Osteoblast (primary cell): ENCODE results near the gene WFDC2. TPM values are rescaled to one million over a fixed set of nuclear protein-coding genes. Genes with fewer than 3 reads are reported as not detected.

ENCODE experiments used
- DNase-seq: peaks from one replicate; pipeline ENCODE4 v3.0.0; 2011; ENCODE audit warnings: low spot score, mixed read lengths; ENCODE audit not compliant: insufficient read length; ENCODE audit errors: missing footprints
- H2AFZ ChIP-seq: 2 replicates; pipeline ENCODE4 v1.6.0; 2011; ENCODE audit warnings: mild to moderate bottlenecking, low read length
- H3K27ac ChIP-seq: 2 replicates; pipeline ENCODE4 v1.5.1; 2011; ENCODE audit warnings: mild to moderate bottlenecking, low read depth, low read length, moderate library complexity
- H3K27me3 ChIP-seq: 2 replicates; pipeline ENCODE4 v1.6.0; 2012; ENCODE audit warnings: mild to moderate bottlenecking, control low read depth, inconsistent platforms, low read length, moderate library complexity; ENCODE audit not compliant: insufficient read depth
- H3K36me3 ChIP-seq: 2 replicates; pipeline ENCODE4 v1.5.1; 2011; ENCODE audit warnings: mild to moderate bottlenecking, low read length, control low read depth, moderate library complexity; ENCODE audit not compliant: insufficient read depth
- H3K4me1 ChIP-seq: 2 replicates; pipeline ENCODE4 v1.5.1; 2011; ENCODE audit warnings: mild to moderate bottlenecking, low read length, control low read depth, moderate library complexity; ENCODE audit not compliant: insufficient read depth
- H3K4me2 ChIP-seq: 2 replicates; pipeline ENCODE4 v1.6.0; 2011; ENCODE audit warnings: mild to moderate bottlenecking, low read length; ENCODE audit not compliant: insufficient read depth
- H3K4me3 ChIP-seq: fragments of 200-600 bp; sonication (generic); 3 replicates; pipeline ENCODE4 v1.5.1; 2012; ENCODE audit warnings: mild to moderate bottlenecking, low read length, inconsistent platforms; ENCODE audit not compliant: insufficient read depth
- H3K79me2 ChIP-seq: 2 replicates; pipeline ENCODE4 v1.6.0; 2012; ENCODE audit warnings: mild to moderate bottlenecking, low read length, control low read depth, inconsistent platforms; ENCODE audit not compliant: insufficient read depth
- H3K9me3 ChIP-seq: 2 replicates; pipeline ENCODE4 v1.5.1; 2011; ENCODE audit warnings: low read depth, low read length, control low read depth
- H4K20me1 ChIP-seq: 2 replicates; pipeline ENCODE4 v1.6.0; 2012; ENCODE audit warnings: mild to moderate bottlenecking, low read length, control low read depth; ENCODE audit not compliant: insufficient read depth
- total RNA-seq: library from RNA; depleted of rRNA; stranded (reverse); fragments of >200 nt; gene quantifications from 2 replicates; pipeline ENCODE4 v1.2.3, GENCODE V29; 2012
- TF ChIP-seq, protein P1 (sequence below): IDR thresholded peaks from 2 replicates; pipeline ENCODE4 v1.5.1; 2011; ENCODE audit warnings: mild to moderate bottlenecking, low read depth, low read length, moderate library complexity; ENCODE audit errors: extremely low read depth

WFDC2 gene
- total RNA-seq, 1 donor = not detected

DNA sequence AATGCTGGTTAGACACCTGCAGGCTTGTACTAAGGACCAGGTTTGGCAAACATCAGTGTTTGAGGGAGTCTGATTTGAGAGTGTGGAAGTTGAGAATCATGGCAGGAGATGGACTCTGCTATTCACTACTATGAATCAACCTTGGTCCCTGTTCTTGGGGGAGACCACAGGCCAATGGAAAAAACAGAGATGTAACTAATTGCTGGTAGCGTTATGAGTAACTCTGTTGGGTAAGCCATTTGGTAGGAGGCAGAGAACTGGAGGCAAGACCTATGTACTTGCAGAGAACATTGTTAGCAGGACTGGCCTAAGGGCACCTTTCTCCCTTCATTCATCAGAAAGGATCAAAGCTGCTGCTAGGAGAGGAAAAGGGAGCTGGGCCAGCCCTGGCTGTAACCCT, 8.3 kb upstream of the WFDC2 start:
- Histone ChIP-seq H3K27ac (no peak overlapping the region), H3K27me3 (peaks cover 52% of the 10 kb centered on the region), H2AFZ (no peak overlapping the region), H4K20me1 (no peaks in the 10 kb centered on the region), H3K4me3 (no peak overlapping the region), H3K36me3 (no peaks in the 10 kb centered on the region), H3K4me1 (no peaks in the 10 kb centered on the region), H3K79me2 (no peaks in the 10 kb centered on the region), H3K9me3 (no peaks in the 10 kb centered on the region), H3K4me2 (no peak overlapping the region)
- DNase-seq = no peak
- TF ChIP-seq, protein P1, sequence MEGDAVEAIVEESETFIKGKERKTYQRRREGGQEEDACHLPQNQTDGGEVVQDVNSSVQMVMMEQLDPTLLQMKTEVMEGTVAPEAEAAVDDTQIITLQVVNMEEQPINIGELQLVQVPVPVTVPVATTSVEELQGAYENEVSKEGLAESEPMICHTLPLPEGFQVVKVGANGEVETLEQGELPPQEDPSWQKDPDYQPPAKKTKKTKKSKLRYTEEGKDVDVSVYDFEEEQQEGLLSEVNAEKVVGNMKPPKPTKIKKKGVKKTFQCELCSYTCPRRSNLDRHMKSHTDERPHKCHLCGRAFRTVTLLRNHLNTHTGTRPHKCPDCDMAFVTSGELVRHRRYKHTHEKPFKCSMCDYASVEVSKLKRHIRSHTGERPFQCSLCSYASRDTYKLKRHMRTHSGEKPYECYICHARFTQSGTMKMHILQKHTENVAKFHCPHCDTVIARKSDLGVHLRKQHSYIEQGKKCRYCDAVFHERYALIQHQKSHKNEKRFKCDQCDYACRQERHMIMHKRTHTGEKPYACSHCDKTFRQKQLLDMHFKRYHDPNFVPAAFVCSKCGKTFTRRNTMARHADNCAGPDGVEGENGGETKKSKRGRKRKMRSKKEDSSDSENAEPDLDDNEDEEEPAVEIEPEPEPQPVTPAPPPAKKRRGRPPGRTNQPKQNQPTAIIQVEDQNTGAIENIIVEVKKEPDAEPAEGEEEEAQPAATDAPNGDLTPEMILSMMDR = no peak

DNA sequence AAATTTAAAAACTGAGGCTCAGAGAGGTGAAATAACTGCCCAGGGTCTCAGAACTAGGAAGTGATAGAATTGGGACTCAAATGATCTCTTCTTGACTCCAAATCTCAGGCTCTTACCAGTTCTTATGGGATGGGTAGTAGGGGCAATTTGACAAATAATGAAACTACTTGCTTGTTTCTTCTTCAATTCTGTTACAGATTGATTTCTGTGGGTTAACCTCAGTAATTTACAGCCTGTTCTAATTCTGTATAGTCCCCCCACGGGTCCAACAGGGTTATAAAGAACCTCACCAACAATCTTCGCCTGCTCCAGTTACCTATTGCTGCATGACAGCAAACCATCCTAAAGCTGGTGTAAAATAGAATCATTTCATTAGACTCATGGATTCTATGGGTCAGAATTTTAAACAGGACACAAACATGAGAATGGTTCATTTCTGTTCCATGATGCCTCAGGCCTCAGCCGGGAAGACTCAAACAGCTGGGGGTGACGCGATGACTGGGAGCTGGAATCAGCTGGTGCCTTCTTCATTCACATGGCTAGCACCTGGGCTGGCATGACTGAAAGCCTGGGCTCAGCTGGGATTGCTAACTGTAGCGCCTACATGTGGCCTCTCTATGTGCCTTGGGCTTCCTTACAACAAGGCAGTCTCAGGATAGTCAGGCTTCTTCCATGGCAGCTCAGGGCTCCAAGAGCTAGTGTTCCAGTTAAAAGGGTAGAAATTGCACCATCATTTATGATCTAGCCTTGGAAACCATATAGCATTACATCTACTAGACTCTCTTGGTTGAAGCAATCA, 6.6 kb upstream of the WFDC2 start:
- Histone ChIP-seq H3K4me3 (no peak overlapping the region), H4K20me1 (no peaks in the 10 kb centered on the region), H3K27ac (no peak overlapping the region), H3K4me1 (no peaks in the 10 kb centered on the region), H3K27me3 (peaks cover 58% of the 10 kb centered on the region), H3K9me3 (no peaks in the 10 kb centered on the region), H3K36me3 (no peaks in the 10 kb centered on the region), H3K79me2 (no peaks in the 10 kb centered on the region), H2AFZ (no peak overlapping the region), H3K4me2 (no peak overlapping the region)
- TF ChIP-seq, protein P1 = no peak
- DNase-seq = no peak

DNA sequence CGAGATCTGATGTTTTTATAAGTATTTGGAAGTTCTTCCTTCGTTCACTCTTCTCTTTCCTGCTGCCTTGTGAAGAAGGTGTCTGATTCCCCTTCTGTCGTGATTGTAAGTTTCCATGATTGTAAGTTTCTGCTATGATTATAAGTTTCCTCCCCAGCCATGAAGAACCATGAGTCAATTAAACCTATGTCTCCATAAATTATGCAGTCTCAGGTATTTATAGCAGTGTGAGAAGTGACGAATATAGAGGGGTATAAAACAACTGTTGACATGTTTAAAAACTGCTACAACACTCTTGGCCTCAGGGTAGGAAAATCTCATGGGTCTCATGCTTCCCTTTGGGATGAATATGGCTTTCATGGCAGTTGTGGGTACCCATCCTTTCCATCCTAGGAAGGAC, 5.8 kb upstream of the WFDC2 start:
- Histone ChIP-seq H3K4me1 (no peaks in the 10 kb centered on the region), H3K79me2 (no peaks in the 10 kb centered on the region), H3K27me3 (peaks cover 64% of the 10 kb centered on the region), H3K4me3 (no peak overlapping the region), H3K9me3 (no peaks in the 10 kb centered on the region), H3K36me3 (no peaks in the 10 kb centered on the region), H2AFZ (no peak overlapping the region), H4K20me1 (no peaks in the 10 kb centered on the region), H3K4me2 (no peak overlapping the region), H3K27ac (no peak overlapping the region)
- DNase-seq = no peak
- TF ChIP-seq, protein P1 = no peak

DNA sequence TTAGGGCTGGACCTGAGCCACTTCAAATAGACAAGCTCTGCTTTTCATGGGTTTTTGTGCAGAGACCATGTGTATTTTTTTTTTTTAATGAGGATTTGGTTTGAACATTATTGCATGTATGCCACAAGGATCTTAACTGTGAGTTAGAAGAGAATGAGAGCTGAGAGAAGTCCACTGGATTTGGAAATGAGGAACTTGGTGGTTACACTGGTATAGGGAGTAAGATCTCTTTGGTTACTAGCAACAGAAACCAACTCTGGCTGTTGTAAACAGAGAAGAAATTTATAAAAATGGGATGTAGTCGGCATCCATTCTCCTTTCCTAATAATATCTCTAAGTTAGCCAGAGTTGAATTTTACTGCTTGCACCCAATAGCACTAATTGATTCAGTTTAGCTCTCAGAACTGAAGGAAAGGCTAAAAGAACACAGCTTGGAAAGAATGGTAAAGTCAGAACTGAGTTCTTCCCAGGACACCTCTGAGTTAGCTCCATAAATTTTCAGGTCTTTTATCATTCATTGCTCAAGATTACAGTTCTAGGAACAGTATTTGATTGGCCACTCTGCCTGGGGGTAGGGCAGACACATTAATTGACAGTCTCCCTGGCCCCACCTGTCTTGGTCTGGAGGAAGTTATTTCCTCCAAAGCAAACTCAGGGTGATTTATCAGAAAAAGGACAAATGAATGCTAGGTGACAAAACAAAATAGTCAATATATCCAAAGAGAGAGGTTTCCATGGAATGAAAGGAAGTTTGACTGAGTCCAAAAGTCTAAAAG, 3.9 kb upstream of the WFDC2 start:
- Histone ChIP-seq H2AFZ (no peak overlapping the region), H3K27ac (no peak overlapping the region), H3K79me2 (no peaks in the 10 kb centered on the region), H3K4me3 (no peak overlapping the region), H3K4me1 (no peaks in the 10 kb centered on the region), H4K20me1 (no peaks in the 10 kb centered on the region), H3K27me3 (peaks cover 74% of the 10 kb centered on the region), H3K9me3 (no peaks in the 10 kb centered on the region), H3K36me3 (no peaks in the 10 kb centered on the region), H3K4me2 (no peak overlapping the region)
- no peak for DNase-seq
- TF ChIP-seq, protein P1 = no peak
